NCI-H1092 (cell line): ENCODE data around the gene SLC19A1.

ENCODE experiments used
- DNase-seq: peaks from one replicate; lab custom pipeline; 2025; lab: John Stamatoyannopoulos, UW

The SLC19A1 gene

GRCh38 chr21:45545236-45545570, 3.0 kb upstream of the SLC19A1 start:
- no peak for DNase-seq

- DNase-seq = no peak
These were observed 2.4 kb upstream of the SLC19A1 start for GRCh38 chr21:45544449-45545235.

GRCh38 chr21:45543710-45544448, 1.6 kb upstream of the SLC19A1 start:
- DNase-seq = no peak

- DNase-seq = no peak
These were observed 1.1 kb upstream of the SLC19A1 start for GRCh38 chr21:45543371-45543709.

- no peak for DNase-seq
These were observed 579 bp upstream of the SLC19A1 start for GRCh38 chr21:45542667-45543370.

GRCh38 chr21:45541221-45542039, 810 bp downstream of the SLC19A1 start:
- peak; percentile 62 for DNase-seq

GRCh38 chr21:45540601-45540970, 1.7 kb downstream of the SLC19A1 start:
- no peak for DNase-seq

- no peak for DNase-seq
These were observed 2.2 kb downstream of the SLC19A1 start for GRCh38 chr21:45539796-45540600.

- DNase-seq = no peak
These were observed 3.0 kb downstream of the SLC19A1 start for GRCh38 chr21:45539046-45539795.

GRCh38 chr21:45538381-45539045, 3.7 kb downstream of the SLC19A1 start:
- DNase-seq = no peak

- no peak for DNase-seq
These were observed 4.4 kb downstream of the SLC19A1 start for GRCh38 chr21:45537746-45538291.

- no peak for DNase-seq
These were observed 5.0 kb downstream of the SLC19A1 start for GRCh38 chr21:45537111-45537745.

- no peak for DNase-seq
These were observed 5.7 kb downstream of the SLC19A1 start for GRCh38 chr21:45536301-45537081.

GRCh38 chr21:45535341-45536081, 6.7 kb downstream of the SLC19A1 start:
- DNase-seq = no peak

GRCh38 chr21:45534636-45535331, 7.5 kb downstream of the SLC19A1 start:
- DNase-seq = peak; percentile 58

- DNase-seq = no peak
These were observed 8.2 kb downstream of the SLC19A1 start for GRCh38 chr21:45533846-45534635.
